Central memory CD8-positive, alpha-beta T cell (primary cell): Measurements from ENCODE around the gene DNAI1.

ENCODE experiments used
- ATAC-seq: fragments of 150-1000 bp; cut with Tn5 transposase; replicated peaks from 2 replicates; pipeline ENCODE4 v1.10.0; 2022; ENCODE audit warnings: mild to moderate bottlenecking, moderate FRiP score, moderate number of reproducible peaks; ENCODE audit not compliant: poor library complexity, severe bottlenecking; ENCODE audit errors: extremely low read depth
- DNase-seq, 2 donors: peaks; one replicate each; pipeline ENCODE4 v3.0.0; 2021; ENCODE audit warnings: low spot score in 2 of 2
- H3K27ac Mint-ChIP-seq: one replicate; pipeline ENCODE4 v1.8.0; 2022; ENCODE audit warnings: low read depth, mild to moderate bottlenecking, moderate library complexity, mixed read lengths
- H3K27me3 Mint-ChIP-seq: one replicate; pipeline ENCODE4 v1.8.0; 2022; ENCODE audit warnings: mixed read lengths
- H3K36me3 Mint-ChIP-seq: one replicate; pipeline ENCODE4 v1.8.0; 2022; ENCODE audit warnings: mild to moderate bottlenecking, moderate library complexity, mixed read lengths; ENCODE audit not compliant: insufficient read depth
- H3K4me1 Mint-ChIP-seq: one replicate; pipeline ENCODE4 v1.8.0; 2022; ENCODE audit warnings: mixed read lengths
- H3K4me3 Mint-ChIP-seq: one replicate; pipeline ENCODE4 v1.8.0; 2022; ENCODE audit warnings: mild to moderate bottlenecking, moderate library complexity, mixed read lengths
- H3K9me3 Mint-ChIP-seq: one replicate; pipeline ENCODE4 v1.8.0; 2022; ENCODE audit warnings: mixed read lengths

DNAI1 gene

DNA sequence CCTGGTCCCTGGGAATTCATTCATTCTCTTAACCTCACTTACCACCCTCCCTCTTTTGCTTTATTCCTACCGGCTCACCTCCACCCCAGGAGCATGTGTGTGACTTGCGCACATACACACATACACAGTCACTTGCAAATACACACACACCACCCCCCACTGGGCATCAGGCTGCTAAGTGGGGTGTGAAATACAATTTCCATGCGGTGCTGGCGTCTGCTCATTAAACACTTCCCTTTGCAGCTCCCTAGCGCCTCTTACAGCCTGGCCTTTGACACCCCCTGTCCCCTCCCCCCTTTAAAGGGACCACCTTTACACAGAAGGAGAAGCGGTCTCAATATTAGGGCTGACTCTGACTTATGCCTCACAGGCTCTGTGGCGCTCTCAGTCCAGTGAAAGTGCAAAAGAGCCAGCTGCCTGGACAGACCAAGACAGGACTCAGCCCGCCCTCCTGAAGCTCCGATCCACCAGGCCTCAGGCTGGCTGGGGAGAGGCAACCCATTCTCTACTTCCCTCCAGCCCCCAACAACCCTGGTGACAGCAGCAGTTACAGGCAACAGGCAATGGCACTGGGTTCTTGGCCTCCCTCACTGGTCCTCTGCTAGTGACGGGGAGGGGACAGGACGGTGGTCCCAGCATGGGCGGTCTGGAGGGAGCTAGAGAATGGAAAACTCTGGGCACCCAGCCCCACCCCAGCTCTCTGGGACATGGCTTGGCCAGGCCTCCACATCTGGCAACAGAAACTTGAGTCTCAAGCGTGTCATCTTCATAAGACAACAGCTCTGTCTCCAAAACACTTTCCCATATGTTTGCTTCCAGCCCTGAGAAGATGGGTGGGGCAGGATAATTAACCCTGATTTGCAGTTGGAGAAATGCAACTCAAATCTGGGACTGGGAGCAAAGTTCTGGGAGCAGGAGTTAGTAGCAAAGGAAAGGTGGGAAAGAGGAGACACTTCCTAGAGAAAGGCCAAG, 52.2 kb downstream of the DNAI1 start:
- Mint-ChIP-seq H3K9me3 (no peaks in the 10 kb centered on the region), H3K36me3 (peaks cover 4% of the 10 kb centered on the region), H3K4me3 (no peak overlapping the region), H3K27ac (no peak overlapping the region), H3K4me1 (no peaks in the 10 kb centered on the region), H3K27me3 (peaks cover 3% of the 10 kb centered on the region)
- DNase-seq: no peak
- ATAC-seq: no peak

- Mint-ChIP-seq H3K9me3 (no peaks in the 10 kb centered on the region), H3K4me3 (no peak overlapping the region), H3K4me1 (no peaks in the 10 kb centered on the region), H3K27me3 (no peaks in the 10 kb centered on the region), H3K36me3 (peaks cover 4% of the 10 kb centered on the region), H3K27ac (no peak overlapping the region)
- ATAC-seq (no peak), DNase-seq (no peak)
Measured at GRCh38 chr9:34512131-34513078, 53.8 kb downstream of the DNAI1 start.

DNA sequence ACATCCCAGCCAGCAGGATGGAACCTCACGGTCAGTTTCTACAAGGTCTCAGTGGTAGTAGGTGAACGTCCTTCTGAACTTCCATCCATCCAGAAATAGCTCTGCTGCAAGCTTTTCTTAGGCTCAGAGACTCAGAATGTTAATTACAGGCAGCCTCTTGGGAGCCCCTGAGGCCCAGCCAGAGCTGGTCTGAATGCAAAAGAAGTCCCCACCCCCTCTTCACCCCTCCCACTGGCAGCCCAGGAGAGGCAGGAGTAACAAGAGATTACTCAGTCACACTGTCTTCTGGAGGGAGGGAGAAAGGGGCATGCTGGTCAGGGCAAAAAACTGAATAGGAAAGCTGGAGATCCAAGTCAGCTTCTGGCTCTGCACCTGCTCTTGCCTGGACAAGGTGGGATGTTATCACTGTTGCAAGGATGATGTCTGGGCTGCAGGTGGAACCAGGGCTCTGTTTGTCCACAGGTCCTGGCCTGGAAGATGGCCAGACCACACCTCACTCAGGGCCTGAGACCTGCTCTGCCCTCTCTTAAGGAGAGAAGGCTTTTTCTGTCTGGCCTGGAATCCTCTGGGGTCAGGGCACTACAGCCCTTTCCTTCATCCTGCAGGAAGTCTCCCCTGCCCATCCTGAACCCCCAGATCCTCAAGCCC, 55.1 kb downstream of the DNAI1 start:
- no peaks in the 10 kb centered on the region for H3K27me3 Mint-ChIP-seq
- H3K36me3 Mint-ChIP-seq: peaks cover 4% of the 10 kb centered on the region
- ATAC-seq (no peak), DNase-seq (no peak)
- H3K4me1 Mint-ChIP-seq: no peaks in the 10 kb centered on the region
- H3K27ac Mint-ChIP-seq: no peak overlapping the region
- no peaks in the 10 kb centered on the region for H3K9me3 Mint-ChIP-seq
- H3K4me3 Mint-ChIP-seq: no peak overlapping the region

DNA sequence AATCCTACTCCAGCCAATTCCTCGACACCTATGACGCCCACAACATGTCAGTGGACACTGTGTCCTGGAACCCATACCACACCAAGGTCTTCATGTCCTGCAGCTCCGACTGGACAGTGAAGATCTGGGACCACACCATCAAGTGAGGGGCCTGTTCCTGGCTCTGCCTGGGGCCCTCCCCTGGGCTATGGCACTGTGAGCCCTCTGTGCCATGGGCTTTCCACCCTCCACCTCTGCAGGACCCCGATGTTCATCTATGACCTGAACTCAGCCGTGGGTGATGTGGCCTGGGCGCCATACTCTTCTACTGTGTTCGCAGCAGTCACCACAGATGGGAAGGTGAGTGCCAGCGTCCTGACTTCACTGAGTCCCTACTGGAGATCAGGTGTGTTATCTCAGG, 55.8 kb downstream of the DNAI1 start:
- Mint-ChIP-seq H3K4me3 (no peak overlapping the region), H3K4me1 (no peaks in the 10 kb centered on the region), H3K9me3 (no peaks in the 10 kb centered on the region), H3K27me3 (no peaks in the 10 kb centered on the region), H3K27ac (no peak overlapping the region), H3K36me3 (peaks cover 4% of the 10 kb centered on the region)
- no peak for DNase-seq
- ATAC-seq: no peak

DNA sequence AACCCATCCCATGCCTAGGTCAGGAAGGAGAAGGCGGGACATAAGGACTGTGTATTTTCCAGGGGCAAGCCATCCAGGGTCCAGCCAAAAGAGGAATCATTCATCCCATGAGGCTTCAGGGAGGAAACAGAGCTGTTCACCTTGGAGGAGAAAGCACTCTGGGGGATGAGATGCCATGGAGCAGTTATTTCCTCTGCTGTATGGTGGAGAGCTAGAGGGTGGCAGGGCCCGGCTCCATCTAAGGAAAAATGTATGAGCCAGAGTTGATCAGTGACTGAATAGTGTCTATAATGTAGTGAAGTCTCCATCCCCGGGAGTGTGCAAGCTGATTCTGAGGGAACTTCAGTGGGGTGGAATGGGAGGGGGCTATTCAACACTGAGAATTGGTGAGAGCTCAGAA, 56.2 kb downstream of the DNAI1 start:
- DNase-seq (no peak), ATAC-seq (no peak)
- Mint-ChIP-seq H3K27ac (no peak overlapping the region), H3K36me3 (peaks cover 2% of the 10 kb centered on the region), H3K4me3 (no peak overlapping the region), H3K9me3 (no peaks in the 10 kb centered on the region), H3K27me3 (no peaks in the 10 kb centered on the region), H3K4me1 (no peaks in the 10 kb centered on the region)

- no peaks in the 10 kb centered on the region for H3K36me3 Mint-ChIP-seq
- no peaks in the 10 kb centered on the region for H3K27me3 Mint-ChIP-seq
- ATAC-seq (no peak), DNase-seq (no peak)
- H3K9me3 Mint-ChIP-seq: no peaks in the 10 kb centered on the region
- no peak overlapping the region for H3K27ac Mint-ChIP-seq
- H3K4me3 Mint-ChIP-seq: no peak overlapping the region
- no peaks in the 10 kb centered on the region for H3K4me1 Mint-ChIP-seq
Measured at GRCh38 chr9:34515959-34516358, 57.4 kb downstream of the DNAI1 start.

GRCh38 chr9:34517185-34517584, 58.6 kb downstream of the DNAI1 start:
- H3K27me3 Mint-ChIP-seq: no peaks in the 10 kb centered on the region
- DNase-seq (no peak), ATAC-seq (no peak)
- H3K4me1 Mint-ChIP-seq: peaks cover under 1% of the 10 kb centered on the region
- no peaks in the 10 kb centered on the region for H3K36me3 Mint-ChIP-seq
- no peaks in the 10 kb centered on the region for H3K9me3 Mint-ChIP-seq
- no peak overlapping the region for H3K4me3 Mint-ChIP-seq
- no peak overlapping the region for H3K27ac Mint-ChIP-seq

GRCh38 chr9:34518110-34518616, 59.6 kb downstream of the DNAI1 start:
- Mint-ChIP-seq H3K36me3 (peaks cover 3% of the 10 kb centered on the region), H3K9me3 (no peaks in the 10 kb centered on the region), H3K4me3 (no peak overlapping the region), H3K4me1 (peaks cover 6% of the 10 kb centered on the region), H3K27ac (no peak overlapping the region), H3K27me3 (no peaks in the 10 kb centered on the region)
- ATAC-seq (no peak), DNase-seq (no peak)

DNA sequence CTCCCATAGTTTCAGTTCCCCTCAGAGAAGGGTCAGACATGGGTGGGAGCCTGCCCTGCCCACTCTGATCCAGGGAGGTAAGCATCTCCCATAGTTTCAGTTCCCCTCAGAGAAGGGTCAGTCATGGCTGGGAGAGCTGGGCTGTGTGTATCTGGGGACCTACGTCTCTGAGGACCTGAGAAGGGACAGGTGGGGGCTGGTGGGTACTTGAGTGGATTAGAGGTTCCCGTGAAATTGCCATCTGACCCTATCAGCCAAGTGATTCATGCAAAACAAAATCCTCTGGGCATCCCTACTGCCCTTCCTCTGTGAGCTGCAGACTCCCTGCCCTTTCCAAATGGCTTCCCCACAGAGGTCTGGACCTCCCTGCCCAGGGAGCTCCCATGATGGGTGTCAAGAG, 60.3 kb downstream of the DNAI1 start:
- no peak overlapping the region for H3K27ac Mint-ChIP-seq
- H3K4me1 Mint-ChIP-seq: peaks cover 6% of the 10 kb centered on the region
- no peaks in the 10 kb centered on the region for H3K27me3 Mint-ChIP-seq
- ATAC-seq (no peak), DNase-seq (no peak)
- no peak overlapping the region for H3K4me3 Mint-ChIP-seq
- no peaks in the 10 kb centered on the region for H3K9me3 Mint-ChIP-seq
- H3K36me3 Mint-ChIP-seq: peaks cover 3% of the 10 kb centered on the region

- no peak overlapping the region for H3K27ac Mint-ChIP-seq
- ATAC-seq (no peak), DNase-seq (no peak)
- H3K9me3 Mint-ChIP-seq: no peaks in the 10 kb centered on the region
- H3K27me3 Mint-ChIP-seq: no peaks in the 10 kb centered on the region
- no peak overlapping the region for H3K4me3 Mint-ChIP-seq
- peaks cover 3% of the 10 kb centered on the region for H3K36me3 Mint-ChIP-seq
- peaks cover 6% of the 10 kb centered on the region for H3K4me1 Mint-ChIP-seq
Measured at GRCh38 chr9:34519321-34520020, 60.9 kb downstream of the DNAI1 start.

DNA sequence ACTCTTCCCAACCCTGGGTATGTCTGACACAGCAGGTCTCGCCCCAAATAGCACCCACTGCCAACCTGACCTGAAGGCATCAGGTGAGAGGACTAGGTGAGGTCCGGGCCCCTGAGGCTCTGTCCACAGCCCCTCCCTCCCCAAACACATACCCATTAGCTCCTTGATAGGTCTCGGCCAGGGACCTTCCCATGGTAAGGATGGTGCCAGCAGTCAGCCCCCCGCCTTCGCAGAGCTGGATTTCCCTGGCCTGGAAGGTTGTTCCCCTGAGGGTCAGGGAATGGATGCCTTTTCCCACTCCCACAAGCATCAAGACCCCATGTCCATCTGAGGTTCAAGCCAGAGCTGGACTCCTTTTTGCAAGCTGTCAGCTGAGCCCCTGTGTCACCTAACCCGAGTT, 61.5 kb downstream of the DNAI1 start:
- Mint-ChIP-seq H3K27me3 (no peaks in the 10 kb centered on the region), H3K4me3 (no peak overlapping the region), H3K4me1 (peaks cover 6% of the 10 kb centered on the region), H3K9me3 (no peaks in the 10 kb centered on the region), H3K27ac (no peak overlapping the region), H3K36me3 (peaks cover 3% of the 10 kb centered on the region)
- ATAC-seq (no peak), DNase-seq (no peak)
